WTC11 (cell line): ENCODE data around the gene TEKT3. TPM values are rescaled to one million over a fixed set of nuclear protein-coding genes. Genes with fewer than 3 reads are reported as not detected.

ENCODE experiments used
- ATAC-seq: fragments of 200-7000 bp; cut with Tn5 transposase; 2 replicates; pipeline ENCODE4 v1.10.0; 2021; ENCODE audit warnings: mild to moderate bottlenecking, moderate library complexity
- CTCF ChIA-PET: fragments of 300-600 bp; sonication (Branson Sonifier 250); formaldehyde crosslinking; loops from one replicate; lab custom pipeline; 2021; ENCODE audit warnings: antibody characterized with exemption; lab: Charles Lee
- POLR2A ChIA-PET: fragments of 350-600 bp; sonication (Branson Sonifier 250); formaldehyde crosslinking; loops from one replicate; lab custom pipeline; 2021; ENCODE audit warnings: antibody characterized with exemption; lab: Charles Lee
- DNase-seq: peaks from one replicate; pipeline ENCODE4 v3.0.0; 2021; ENCODE audit warnings: low spot score
- H3K27ac Mint-ChIP-seq: 2 replicates; pipeline ENCODE4 v1.8.0; 2021; ENCODE audit warnings: mixed read lengths
- H3K27me3 Mint-ChIP-seq: 2 replicates; pipeline ENCODE4 v1.8.0; 2021; ENCODE audit warnings: low read depth, mild to moderate bottlenecking, moderate library complexity, mixed read lengths
- H3K36me3 Mint-ChIP-seq: 2 replicates; pipeline ENCODE4 v1.8.0; 2021; ENCODE audit warnings: mixed read lengths
- H3K4me1 Mint-ChIP-seq: 2 replicates; pipeline ENCODE4 v1.8.0; 2022; ENCODE audit warnings: mixed read lengths
- H3K4me3 Mint-ChIP-seq: 2 replicates; pipeline ENCODE4 v1.8.0; 2021; ENCODE audit warnings: mild to moderate bottlenecking, moderate library complexity, mixed read lengths
- H3K9me3 Mint-ChIP-seq: 2 replicates; pipeline ENCODE4 v1.8.0; 2021; ENCODE audit warnings: mixed read lengths
- CREB1 ChIP-seq: sonication (generic); formaldehyde crosslinking; IDR thresholded peaks from 2 replicates; pipeline ENCODE4 v1.8.0; 2023; ENCODE audit warnings: mild to moderate bottlenecking, missing genetic modification reagents
- CREM ChIP-seq: sonication (generic); formaldehyde crosslinking; IDR thresholded peaks from 2 replicates; pipeline ENCODE4 v1.8.1; 2022; ENCODE audit warnings: mild to moderate bottlenecking, missing genetic modification reagents, moderate library complexity
- ELF4 ChIP-seq: sonication (generic); formaldehyde crosslinking; IDR thresholded peaks from 2 replicates; pipeline ENCODE4 v1.8.1; 2022; ENCODE audit warnings: low read depth, mild to moderate bottlenecking, moderate library complexity, missing genetic modification reagents
- ESRRA ChIP-seq: sonication (generic); formaldehyde crosslinking; IDR thresholded peaks from 2 replicates; pipeline ENCODE4 v1.8.1; 2022; ENCODE audit warnings: mild to moderate bottlenecking, missing genetic modification reagents, borderline replicate concordance
- GTF2I ChIP-seq: fragments of 250-450 bp; sonication (Bioruptor Pico); conservative IDR thresholded peaks from 2 replicates; pipeline ENCODE4 v1.4.0; 2021; ENCODE audit warnings: mild to moderate bottlenecking
- JAZF1 ChIP-seq: fragments of 250-450 bp; sonication (Bioruptor Pico); IDR thresholded peaks from 2 replicates; pipeline ENCODE4 v1.9.0; 2021; ENCODE audit warnings: moderate library complexity, mild to moderate bottlenecking, inconsistent platforms
- MAX ChIP-seq: sonication (generic); formaldehyde crosslinking; IDR thresholded peaks from 2 replicates; pipeline ENCODE4 v1.8.0; 2022; ENCODE audit warnings: mild to moderate bottlenecking, missing genetic modification reagents
- MLX ChIP-seq: sonication (generic); formaldehyde crosslinking; IDR thresholded peaks from 2 replicates; pipeline ENCODE4 v1.8.1; 2023; ENCODE audit warnings: mild to moderate bottlenecking, missing genetic modification reagents, moderate library complexity
- NFYB ChIP-seq: sonication (generic); formaldehyde crosslinking; conservative IDR thresholded peaks from 2 replicates; pipeline ENCODE4 v1.8.0; 2022; ENCODE audit warnings: low read depth, missing genetic modification reagents
- NR1H2 ChIP-seq: sonication (generic); formaldehyde crosslinking; IDR thresholded peaks from 2 replicates; pipeline ENCODE4 v1.9.0; 2021; ENCODE audit warnings: mild to moderate bottlenecking, moderate library complexity, missing genetic modification reagents
- NR3C1 ChIP-seq: sonication (generic); formaldehyde crosslinking; conservative IDR thresholded peaks from 2 replicates; pipeline ENCODE4 v1.8.1; 2023; ENCODE audit warnings: low read depth, mild to moderate bottlenecking, missing genetic modification reagents
- PREB ChIP-seq: sonication (generic); formaldehyde crosslinking; IDR thresholded peaks from 2 replicates; pipeline ENCODE4 v1.8.1; 2022; ENCODE audit warnings: mild to moderate bottlenecking, missing genetic modification reagents, moderate library complexity, borderline replicate concordance
- PRRX2 ChIP-seq: fragments of 250-450 bp; sonication (Bioruptor Pico); IDR thresholded peaks from 2 replicates; pipeline ENCODE4 v1.8.0; 2021; ENCODE audit warnings: mild to moderate bottlenecking
- USF1 ChIP-seq: sonication (generic); formaldehyde crosslinking; IDR thresholded peaks from 2 replicates; pipeline ENCODE4 v1.8.0; 2022; ENCODE audit warnings: mild to moderate bottlenecking, missing genetic modification reagents
- ZNF232 ChIP-seq: sonication (generic); formaldehyde crosslinking; IDR thresholded peaks from 2 replicates; pipeline ENCODE4 v1.8.0; 2022; ENCODE audit warnings: mild to moderate bottlenecking, missing genetic modification reagents
- ZNF423 ChIP-seq: fragments of 250-450 bp; sonication (Bioruptor Pico); IDR thresholded peaks from 2 replicates; pipeline ENCODE4 v2.1.2; 2022; ENCODE audit warnings: mild to moderate bottlenecking, moderate library complexity
- total RNA-seq: library from RNA; stranded (reverse); gene quantifications from 3 replicates; pipeline ENCODE4 v1.2.3, GENCODE V29; 2021
- TF ChIP-seq, protein P1 (sequence below): fragments of 250-450 bp; sonication (Bioruptor Pico); IDR thresholded peaks from 2 replicates; pipeline ENCODE4 v1.9.0; 2021; ENCODE audit warnings: mild to moderate bottlenecking, borderline replicate concordance
- TF ChIP-seq, protein P2 (sequence below): sonication (generic); formaldehyde crosslinking; IDR thresholded peaks from 2 replicates; pipeline ENCODE4 v1.8.1; 2022; ENCODE audit warnings: low read depth, mild to moderate bottlenecking, moderate library complexity, missing genetic modification reagents, borderline replicate concordance
- TF ChIP-seq, protein P3 (sequence below): sonication (generic); formaldehyde crosslinking; IDR thresholded peaks from 2 replicates; pipeline ENCODE4 v1.8.0; 2022; ENCODE audit warnings: mild to moderate bottlenecking, missing genetic modification reagents
- TF ChIP-seq, protein P4 (sequence below): sonication (generic); formaldehyde crosslinking; IDR thresholded peaks from 2 replicates; pipeline ENCODE4 v1.8.1; 2022; ENCODE audit warnings: low read depth, missing genetic modification reagents, borderline replicate concordance

The TEKT3 gene
- total RNA-seq, 1 experiment from 2014 or later: 3.1 TPM

DNA sequence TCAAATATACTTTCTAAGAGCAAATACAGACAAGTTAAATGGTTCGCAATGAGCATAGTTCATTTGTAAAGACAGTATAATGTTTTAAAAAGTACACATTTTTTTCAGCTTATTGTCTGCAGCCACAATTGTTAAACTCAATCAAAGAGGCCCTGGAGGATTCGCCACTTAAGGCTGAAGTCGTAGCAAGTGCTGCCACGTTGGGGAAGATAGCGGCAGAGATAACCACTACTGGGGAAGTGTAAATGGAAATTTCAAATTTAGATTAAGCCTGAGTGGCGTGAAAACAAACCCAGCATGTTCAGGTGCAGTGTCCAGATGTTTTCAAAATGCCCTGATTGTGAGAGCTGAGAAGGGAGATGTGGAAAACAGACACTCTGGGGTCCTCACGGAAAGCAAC is 84.7 kb downstream of the TEKT3 start:
- peaks cover 19% of the 10 kb centered on the region for H3K4me1 Mint-ChIP-seq
- ChIA-PET POLR2A (no interaction called here), CTCF (interaction anchor here (0.7 to 8.2 kb wide), 8 partner anchors 9 to 246 kb away, joined by 3 to 148 read pairs (median 5); no protein-coding TSS in a partner anchor)
- TF ChIP-seq PRRX2 (CRISPR knock-in tag) (no peak), ZNF232 (CRISPR knock-in tag) (no peak), GTF2I (CRISPR knock-in tag) (no peak), ESRRA (CRISPR knock-in tag) (no peak), ZNF423 (CRISPR knock-in tag) (no peak), NFYB (CRISPR knock-in tag) (no peak), JAZF1 (CRISPR knock-in tag) (no peak), CREM (CRISPR knock-in tag) (no peak), NR3C1 (CRISPR knock-in tag) (no peak), PREB (CRISPR knock-in tag) (no peak), CREB1 (CRISPR knock-in tag) (no peak), NR1H2 (CRISPR knock-in tag) (no peak), MLX (no peak), USF1 (CRISPR knock-in tag) (no peak), ELF4 (no peak), MAX (CRISPR knock-in tag) (no peak)
- TF ChIP-seq, protein P1, sequence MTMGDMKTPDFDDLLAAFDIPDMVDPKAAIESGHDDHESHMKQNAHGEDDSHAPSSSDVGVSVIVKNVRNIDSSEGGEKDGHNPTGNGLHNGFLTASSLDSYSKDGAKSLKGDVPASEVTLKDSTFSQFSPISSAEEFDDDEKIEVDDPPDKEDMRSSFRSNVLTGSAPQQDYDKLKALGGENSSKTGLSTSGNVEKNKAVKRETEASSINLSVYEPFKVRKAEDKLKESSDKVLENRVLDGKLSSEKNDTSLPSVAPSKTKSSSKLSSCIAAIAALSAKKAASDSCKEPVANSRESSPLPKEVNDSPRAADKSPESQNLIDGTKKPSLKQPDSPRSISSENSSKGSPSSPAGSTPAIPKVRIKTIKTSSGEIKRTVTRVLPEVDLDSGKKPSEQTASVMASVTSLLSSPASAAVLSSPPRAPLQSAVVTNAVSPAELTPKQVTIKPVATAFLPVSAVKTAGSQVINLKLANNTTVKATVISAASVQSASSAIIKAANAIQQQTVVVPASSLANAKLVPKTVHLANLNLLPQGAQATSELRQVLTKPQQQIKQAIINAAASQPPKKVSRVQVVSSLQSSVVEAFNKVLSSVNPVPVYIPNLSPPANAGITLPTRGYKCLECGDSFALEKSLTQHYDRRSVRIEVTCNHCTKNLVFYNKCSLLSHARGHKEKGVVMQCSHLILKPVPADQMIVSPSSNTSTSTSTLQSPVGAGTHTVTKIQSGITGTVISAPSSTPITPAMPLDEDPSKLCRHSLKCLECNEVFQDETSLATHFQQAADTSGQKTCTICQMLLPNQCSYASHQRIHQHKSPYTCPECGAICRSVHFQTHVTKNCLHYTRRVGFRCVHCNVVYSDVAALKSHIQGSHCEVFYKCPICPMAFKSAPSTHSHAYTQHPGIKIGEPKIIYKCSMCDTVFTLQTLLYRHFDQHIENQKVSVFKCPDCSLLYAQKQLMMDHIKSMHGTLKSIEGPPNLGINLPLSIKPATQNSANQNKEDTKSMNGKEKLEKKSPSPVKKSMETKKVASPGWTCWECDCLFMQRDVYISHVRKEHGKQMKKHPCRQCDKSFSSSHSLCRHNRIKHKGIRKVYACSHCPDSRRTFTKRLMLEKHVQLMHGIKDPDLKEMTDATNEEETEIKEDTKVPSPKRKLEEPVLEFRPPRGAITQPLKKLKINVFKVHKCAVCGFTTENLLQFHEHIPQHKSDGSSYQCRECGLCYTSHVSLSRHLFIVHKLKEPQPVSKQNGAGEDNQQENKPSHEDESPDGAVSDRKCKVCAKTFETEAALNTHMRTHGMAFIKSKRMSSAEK: no peak
- TF ChIP-seq, protein P2, sequence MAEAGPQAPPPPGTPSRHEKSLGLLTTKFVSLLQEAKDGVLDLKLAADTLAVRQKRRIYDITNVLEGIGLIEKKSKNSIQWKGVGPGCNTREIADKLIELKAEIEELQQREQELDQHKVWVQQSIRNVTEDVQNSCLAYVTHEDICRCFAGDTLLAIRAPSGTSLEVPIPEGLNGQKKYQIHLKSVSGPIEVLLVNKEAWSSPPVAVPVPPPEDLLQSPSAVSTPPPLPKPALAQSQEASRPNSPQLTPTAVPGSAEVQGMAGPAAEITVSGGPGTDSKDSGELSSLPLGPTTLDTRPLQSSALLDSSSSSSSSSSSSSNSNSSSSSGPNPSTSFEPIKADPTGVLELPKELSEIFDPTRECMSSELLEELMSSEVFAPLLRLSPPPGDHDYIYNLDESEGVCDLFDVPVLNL (CRISPR knock-in tag): no peak
- TF ChIP-seq, protein P3, sequence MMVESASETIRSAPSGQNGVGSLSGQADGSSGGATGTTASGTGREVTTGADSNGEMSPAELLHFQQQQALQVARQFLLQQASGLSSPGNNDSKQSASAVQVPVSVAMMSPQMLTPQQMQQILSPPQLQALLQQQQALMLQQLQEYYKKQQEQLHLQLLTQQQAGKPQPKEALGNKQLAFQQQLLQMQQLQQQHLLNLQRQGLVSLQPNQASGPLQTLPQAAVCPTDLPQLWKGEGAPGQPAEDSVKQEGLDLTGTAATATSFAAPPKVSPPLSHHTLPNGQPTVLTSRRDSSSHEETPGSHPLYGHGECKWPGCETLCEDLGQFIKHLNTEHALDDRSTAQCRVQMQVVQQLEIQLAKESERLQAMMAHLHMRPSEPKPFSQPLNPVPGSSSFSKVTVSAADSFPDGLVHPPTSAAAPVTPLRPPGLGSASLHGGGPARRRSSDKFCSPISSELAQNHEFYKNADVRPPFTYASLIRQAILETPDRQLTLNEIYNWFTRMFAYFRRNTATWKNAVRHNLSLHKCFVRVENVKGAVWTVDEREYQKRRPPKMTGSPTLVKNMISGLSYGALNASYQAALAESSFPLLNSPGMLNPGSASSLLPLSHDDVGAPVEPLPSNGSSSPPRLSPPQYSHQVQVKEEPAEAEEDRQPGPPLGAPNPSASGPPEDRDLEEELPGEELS: no peak
- TF ChIP-seq, protein P4, sequence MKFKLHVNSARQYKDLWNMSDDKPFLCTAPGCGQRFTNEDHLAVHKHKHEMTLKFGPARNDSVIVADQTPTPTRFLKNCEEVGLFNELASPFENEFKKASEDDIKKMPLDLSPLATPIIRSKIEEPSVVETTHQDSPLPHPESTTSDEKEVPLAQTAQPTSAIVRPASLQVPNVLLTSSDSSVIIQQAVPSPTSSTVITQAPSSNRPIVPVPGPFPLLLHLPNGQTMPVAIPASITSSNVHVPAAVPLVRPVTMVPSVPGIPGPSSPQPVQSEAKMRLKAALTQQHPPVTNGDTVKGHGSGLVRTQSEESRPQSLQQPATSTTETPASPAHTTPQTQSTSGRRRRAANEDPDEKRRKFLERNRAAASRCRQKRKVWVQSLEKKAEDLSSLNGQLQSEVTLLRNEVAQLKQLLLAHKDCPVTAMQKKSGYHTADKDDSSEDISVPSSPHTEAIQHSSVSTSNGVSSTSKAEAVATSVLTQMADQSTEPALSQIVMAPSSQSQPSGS (CRISPR knock-in tag): no peak
- H3K4me3 Mint-ChIP-seq: no peak overlapping the region
- ATAC-seq (no peak), DNase-seq (no peak)
- no peak overlapping the region for H3K27ac Mint-ChIP-seq
- H3K36me3 Mint-ChIP-seq: no peaks in the 10 kb centered on the region
- no peaks in the 10 kb centered on the region; the same call in 1 of the 2 replicates for H3K9me3 Mint-ChIP-seq
- peaks cover 57% of the 10 kb centered on the region for H3K27me3 Mint-ChIP-seq
